ENCODE measurements around the gene BLMH. TPM values are rescaled to one million over a fixed set of nuclear protein-coding genes. Genes with fewer than 3 reads are reported as not detected.

Gene BLMH
- polyA plus RNA-seq, 1 of the 3 experiments (the other 2 are of a cell fraction): 19.4 TPM

- no peak for DNase-seq
- H3K9me3 ChIP-seq: no peaks in the 10 kb centered on the region
- no peak overlapping the region for H3K9ac ChIP-seq
- no peaks in the 10 kb centered on the region for H3F3A ChIP-seq (replicated peaks; ENCODE audit: insufficient read depth)
- H3K36me3 ChIP-seq (replicated peaks in 1 of 2; ENCODE audit: control insufficient read depth in 1 of 2, insufficient read depth in 2 of 2, low read length in 1 of 2): no peaks in the 10 kb centered on the region
- H2AFZ ChIP-seq (ENCODE audit: low read depth): no peak overlapping the region
- H4K20me1 ChIP-seq (ENCODE audit: insufficient read depth): no peaks in the 10 kb centered on the region
- no peak overlapping the region for H3K4me3 ChIP-seq (ENCODE audit: low read depth in 2 of 2, low read length in 1 of 2)
- WGBS (ENCODE audit: low lambda C conversion rate): 81% methylated on average over 3 of the region's 3 CpGs
- ChIA-PET CTCF (interaction anchor here (1.1 kb wide), 1 partner anchor 31 kb away, joined by 3 read pairs; no protein-coding TSS in a partner anchor), POLR2A (no interaction called here)
- no peak overlapping the region for H3K4me2 ChIP-seq
- H3K27ac ChIP-seq (ENCODE audit: low read depth in 2 of 2, low read length in 1 of 2): no peak overlapping the region
- TF ChIP-seq ELF1 (IDR thresholded peaks at IDR 0.05): no peak
- no peak for TF ChIP-seq YY1 (IDR thresholded peaks at IDR 0.05; ENCODE audit: low read depth)
- no peak for TF ChIP-seq IRF3 (IDR thresholded peaks at IDR 0.05; ENCODE audit: low read depth, low read length)
- no peak for TF ChIP-seq POLR2AphosphoS5 (IDR thresholded peaks at IDR 0.05; ENCODE audit: low read depth, low read length)
- no peak for TF ChIP-seq JUND (IDR thresholded peaks at IDR 0.05)
- no peak for TF ChIP-seq NFIC (IDR thresholded peaks at IDR 0.05; ENCODE audit: borderline replicate concordance)
- no peak for TF ChIP-seq RCOR1 (IDR thresholded peaks at IDR 0.05; ENCODE audit: low read length)
- TF ChIP-seq MAX (IDR thresholded peaks at IDR 0.05; ENCODE audit: low read depth): no peak
- TF ChIP-seq REST (IDR thresholded peaks at IDR 0.05; ENCODE audit: low read depth, low read length): no peak
- TF ChIP-seq CHD2 (IDR thresholded peaks at IDR 0.05; ENCODE audit: low read length, partially characterized antibody): no peak
- TF ChIP-seq USF1 (IDR thresholded peaks at IDR 0.05; ENCODE audit: borderline replicate concordance, low read depth): no peak
- no peak for TF ChIP-seq NRF1 (IDR thresholded peaks at IDR 0.05; ENCODE audit: low read depth, low read length)
- TF ChIP-seq SMC3 (IDR thresholded peaks at IDR 0.05; ENCODE audit: low read depth, low read length): no peak
- TF ChIP-seq RAD21 (IDR thresholded peaks at IDR 0.05; ENCODE audit: low read length): no peak
- no peak for TF ChIP-seq MXI1 (IDR thresholded peaks at IDR 0.05; ENCODE audit: low read depth, low read length)
- TF ChIP-seq TEAD4 (IDR thresholded peaks at IDR 0.05; ENCODE audit: borderline replicate concordance, insufficient read depth): no peak
- no peak for TF ChIP-seq GABPA (IDR thresholded peaks at IDR 0.05; ENCODE audit: low read depth)
- TF ChIP-seq FOSL2 (IDR thresholded peaks at IDR 0.05; ENCODE audit: borderline replicate concordance, low read depth): no peak
- no peak for TF ChIP-seq EP300 (IDR thresholded peaks at IDR 0.05; ENCODE audit: borderline replicate concordance in 1 of 2, low read depth in 1 of 2, low read length in 1 of 2)
- no peak for TF ChIP-seq MEF2A (IDR thresholded peaks at IDR 0.05; ENCODE audit: borderline replicate concordance, low read depth)
- no peaks in the 10 kb centered on the region for H3K9me2 ChIP-seq
- H3K27me3 ChIP-seq (ENCODE audit: insufficient read depth): no peaks in the 10 kb centered on the region
- H3K4me1 ChIP-seq (ENCODE audit: control insufficient read depth in 1 of 2, insufficient read depth in 2 of 2, low read depth in 1 of 2, low read length in 1 of 2): no peaks in the 10 kb centered on the region
- H3K79me2 ChIP-seq (ENCODE audit: insufficient read depth): no peaks in the 10 kb centered on the region
These were observed 13.0 kb upstream of the BLMH start for GRCh38 chr17:30304778-30305177.
